AG09319 (cell line): ENCODE data around the gene NXN.

Source experiments
- DNase-seq: peaks from one replicate; pipeline ENCODE4 v3.0.0-alpha.2; 2010; ENCODE audit warnings: low read depth; ENCODE audit errors: extremely low read depth
- TF ChIP-seq, protein P1 (sequence below): IDR thresholded peaks from 2 replicates; pipeline ENCODE4 v1.5.1; 2011; ENCODE audit warnings: low read depth, mild to moderate bottlenecking, inconsistent platforms, low read length, moderate library complexity

The NXN gene

DNA sequence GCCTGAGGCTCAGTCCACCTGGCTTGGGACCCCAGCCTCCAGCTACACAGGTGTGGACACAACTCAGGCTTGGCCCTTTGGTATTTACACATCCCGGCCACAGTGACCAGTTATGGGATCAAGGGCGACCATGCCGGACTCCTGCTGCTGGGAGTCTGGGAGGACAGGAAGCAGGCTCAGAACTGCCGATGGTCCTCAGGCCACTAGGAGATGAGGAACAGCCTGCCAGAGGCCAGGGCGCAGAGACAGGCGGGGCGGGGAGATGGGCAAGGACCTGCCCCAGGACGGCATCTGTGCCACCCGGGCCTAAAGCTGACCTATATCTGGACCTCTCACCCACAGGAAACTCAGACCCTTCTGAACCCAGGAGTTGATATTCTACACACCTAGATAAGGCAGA is 12.5 kb downstream of the NXN start:
- TF ChIP-seq, protein P1, sequence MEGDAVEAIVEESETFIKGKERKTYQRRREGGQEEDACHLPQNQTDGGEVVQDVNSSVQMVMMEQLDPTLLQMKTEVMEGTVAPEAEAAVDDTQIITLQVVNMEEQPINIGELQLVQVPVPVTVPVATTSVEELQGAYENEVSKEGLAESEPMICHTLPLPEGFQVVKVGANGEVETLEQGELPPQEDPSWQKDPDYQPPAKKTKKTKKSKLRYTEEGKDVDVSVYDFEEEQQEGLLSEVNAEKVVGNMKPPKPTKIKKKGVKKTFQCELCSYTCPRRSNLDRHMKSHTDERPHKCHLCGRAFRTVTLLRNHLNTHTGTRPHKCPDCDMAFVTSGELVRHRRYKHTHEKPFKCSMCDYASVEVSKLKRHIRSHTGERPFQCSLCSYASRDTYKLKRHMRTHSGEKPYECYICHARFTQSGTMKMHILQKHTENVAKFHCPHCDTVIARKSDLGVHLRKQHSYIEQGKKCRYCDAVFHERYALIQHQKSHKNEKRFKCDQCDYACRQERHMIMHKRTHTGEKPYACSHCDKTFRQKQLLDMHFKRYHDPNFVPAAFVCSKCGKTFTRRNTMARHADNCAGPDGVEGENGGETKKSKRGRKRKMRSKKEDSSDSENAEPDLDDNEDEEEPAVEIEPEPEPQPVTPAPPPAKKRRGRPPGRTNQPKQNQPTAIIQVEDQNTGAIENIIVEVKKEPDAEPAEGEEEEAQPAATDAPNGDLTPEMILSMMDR: no peak
- no peak for DNase-seq

DNA sequence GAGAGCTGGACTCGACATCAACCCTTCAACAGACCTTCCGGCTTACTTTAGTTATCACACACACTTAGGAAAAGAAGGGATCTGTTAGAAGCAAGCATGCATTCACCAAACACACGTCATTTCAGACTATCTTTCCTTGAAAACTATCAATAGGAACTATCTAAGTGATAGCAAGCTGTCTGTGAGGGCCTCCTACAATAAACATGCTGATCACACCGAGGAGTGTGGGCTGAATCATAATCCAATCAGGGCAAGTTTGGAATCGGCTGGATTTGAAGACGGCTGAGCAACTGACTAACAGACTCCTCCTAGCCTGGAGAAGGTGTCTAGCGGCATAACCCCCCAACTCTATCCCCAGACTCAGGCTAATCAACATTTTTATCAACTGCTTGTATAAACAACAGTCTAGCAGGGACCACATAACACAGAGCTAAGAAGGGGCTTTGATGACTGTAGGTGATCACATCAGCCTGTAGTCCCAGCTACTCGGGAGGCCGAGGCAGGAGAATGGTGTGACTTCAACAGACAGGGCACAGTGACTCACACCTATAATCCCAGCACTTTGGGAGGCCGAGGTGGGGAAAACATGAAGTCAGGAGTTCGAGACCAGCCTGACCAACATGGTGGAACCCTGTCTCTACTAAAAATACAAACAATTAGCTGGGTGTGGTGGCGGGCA is 14.1 kb downstream of the NXN start:
- TF ChIP-seq, protein P1: no peak
- DNase-seq: no peak

DNA sequence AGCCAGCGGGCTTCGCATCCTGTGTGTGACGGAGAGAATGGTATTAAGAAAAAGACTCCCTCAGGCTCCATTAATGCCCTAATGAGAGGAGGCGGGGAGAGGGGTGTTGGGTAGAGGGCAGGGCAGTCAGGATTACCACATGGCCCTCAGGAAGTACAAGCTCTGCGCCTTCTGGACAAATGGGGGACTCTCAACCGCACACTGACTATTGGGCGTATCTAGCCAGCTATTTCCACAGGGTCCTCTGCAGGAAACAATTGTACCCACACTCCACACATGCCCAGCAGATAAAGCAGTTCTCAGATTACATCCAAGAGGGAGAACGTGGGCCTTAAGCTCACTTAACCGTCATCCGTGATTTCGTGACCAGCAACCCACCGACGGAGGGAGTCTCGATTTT is 14.7 kb downstream of the NXN start:
- TF ChIP-seq, protein P1: no peak

DNA sequence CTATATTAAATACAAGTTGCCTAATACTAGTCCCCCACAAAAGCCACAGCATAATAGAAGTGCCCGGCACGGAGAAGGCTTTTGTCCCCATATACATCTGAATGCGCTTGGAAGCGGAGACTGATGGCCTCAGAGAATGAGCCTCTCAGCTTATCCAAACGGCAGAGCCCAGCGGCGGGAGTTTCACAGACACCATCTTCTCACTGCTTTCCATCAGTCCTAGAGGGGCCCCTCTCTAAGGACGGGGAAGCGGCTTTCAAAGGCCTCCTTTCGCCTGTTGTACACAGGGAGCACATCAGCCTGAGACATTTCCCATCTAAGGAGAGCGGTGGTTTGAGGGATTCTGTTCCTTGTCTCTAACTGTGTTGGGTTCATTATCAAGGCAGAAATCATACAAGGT is 16.9 kb downstream of the NXN start:
- TF ChIP-seq, protein P1: no peak
- no peak for DNase-seq

More for the DNA sequence above, 14.7 kb downstream of the NXN start:
- DNase-seq: no peak

DNA sequence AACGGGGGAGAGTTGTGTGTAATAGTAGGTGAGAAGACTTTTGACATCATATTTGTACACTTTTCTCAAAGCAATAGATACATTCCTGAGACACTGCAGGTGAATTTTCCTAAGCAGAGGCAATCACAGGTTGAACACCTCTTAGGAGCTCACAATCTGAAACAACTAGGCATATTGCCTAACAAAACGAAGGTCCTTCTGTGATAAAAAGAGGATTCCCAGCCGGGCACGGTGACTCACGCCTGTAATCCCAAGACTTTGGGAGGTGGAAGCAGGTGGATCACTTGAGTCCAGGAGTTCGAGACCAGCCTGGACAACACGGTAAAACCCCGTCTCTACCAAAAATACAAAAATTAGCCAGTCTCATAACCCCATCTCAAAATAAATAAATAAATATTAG is 17.4 kb downstream of the NXN start:
- TF ChIP-seq, protein P1: no peak
- no peak for DNase-seq

DNA sequence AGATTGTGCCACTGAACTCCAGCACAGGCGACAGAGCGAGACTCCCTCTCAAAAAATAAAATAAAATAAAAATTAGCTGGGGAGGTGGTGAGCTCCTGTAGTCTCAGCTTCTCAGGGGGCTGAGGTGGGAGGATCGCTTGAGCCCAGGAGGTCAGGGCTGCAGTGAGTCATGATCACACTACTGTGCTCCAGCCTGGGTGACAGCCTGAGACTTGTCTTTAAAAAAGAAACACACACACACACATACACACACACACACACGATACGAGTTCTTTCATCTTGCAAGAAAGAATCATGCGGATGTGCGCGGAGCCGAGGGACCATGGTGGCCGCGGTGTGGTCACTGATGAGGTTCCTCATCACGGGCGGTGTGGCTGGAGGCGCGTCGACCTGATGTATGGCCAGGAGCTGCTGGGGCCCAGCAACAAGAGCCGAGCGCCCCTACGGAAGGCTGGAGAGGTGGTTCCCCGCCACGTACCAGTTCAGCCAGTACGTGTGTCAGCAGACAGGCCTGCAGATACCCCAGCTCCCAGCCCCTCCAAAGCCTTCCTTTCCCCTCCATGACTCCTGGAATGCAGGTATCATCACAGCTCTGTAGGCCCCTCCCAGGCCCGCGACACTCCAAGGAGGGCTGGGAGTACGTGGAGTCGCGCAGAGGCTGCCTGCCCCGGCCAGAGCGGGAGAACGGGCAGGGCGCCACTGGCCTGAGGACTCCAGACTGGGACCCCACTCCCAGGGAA is 20.7 kb downstream of the NXN start:
- no peak for DNase-seq

More for the DNA sequence above, 20.7 kb downstream of the NXN start:
- TF ChIP-seq, protein P1: no peak
